ENCODE measurements around the gene ADRB1. TPM values are rescaled to one million over a fixed set of nuclear protein-coding genes. Genes with fewer than 3 reads are reported as not detected.

The ADRB1 gene
- total RNA-seq, 1 donor from 2014 or later, result 7.2 TPM

DNA sequence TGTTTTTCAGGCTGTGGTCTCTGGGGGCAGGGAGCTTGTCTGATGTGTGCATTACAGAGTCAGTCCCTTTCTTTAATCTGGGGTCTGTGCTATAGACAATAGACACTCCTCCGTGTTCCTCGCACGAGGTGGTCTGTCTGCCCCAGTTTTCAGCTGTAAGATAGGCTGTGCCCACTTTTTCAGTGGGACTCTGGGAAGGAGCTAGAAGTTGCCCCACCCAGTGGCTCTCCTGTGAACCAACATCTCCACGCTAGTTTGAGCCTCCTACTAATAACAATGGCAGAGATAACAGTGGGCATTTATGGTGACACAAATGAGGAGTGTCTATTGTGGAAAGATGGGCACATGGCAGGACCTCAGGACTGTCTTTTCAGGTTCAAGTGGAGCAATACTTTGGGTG is 44.0 kb downstream of the ADRB1 start:
- peak in 1 of 2 donors; percentile 9 for DNase-seq (ENCODE audit: low read depth in 2 of 2)

DNA sequence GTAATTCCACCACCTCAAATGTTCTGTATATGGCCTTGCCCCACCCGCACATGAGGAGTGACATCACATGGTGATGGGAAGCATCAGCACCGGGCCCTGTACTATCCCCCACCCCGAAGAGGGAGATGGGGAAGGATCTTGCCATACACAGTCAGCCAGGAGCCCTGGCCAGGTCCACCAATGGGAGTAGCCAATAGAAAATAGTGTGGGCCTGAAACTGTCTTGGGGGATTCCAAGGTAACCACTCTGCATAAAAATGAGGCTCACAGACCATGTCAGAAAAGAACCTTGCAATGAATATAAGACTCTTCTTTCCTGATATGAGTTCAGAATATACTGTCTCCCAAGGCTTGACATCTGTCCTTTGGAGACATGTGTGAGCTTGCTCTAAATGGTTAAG is 51.1 kb downstream of the ADRB1 start:
- DNase-seq (ENCODE audit: low read depth in 2 of 2), result no peak

DNA sequence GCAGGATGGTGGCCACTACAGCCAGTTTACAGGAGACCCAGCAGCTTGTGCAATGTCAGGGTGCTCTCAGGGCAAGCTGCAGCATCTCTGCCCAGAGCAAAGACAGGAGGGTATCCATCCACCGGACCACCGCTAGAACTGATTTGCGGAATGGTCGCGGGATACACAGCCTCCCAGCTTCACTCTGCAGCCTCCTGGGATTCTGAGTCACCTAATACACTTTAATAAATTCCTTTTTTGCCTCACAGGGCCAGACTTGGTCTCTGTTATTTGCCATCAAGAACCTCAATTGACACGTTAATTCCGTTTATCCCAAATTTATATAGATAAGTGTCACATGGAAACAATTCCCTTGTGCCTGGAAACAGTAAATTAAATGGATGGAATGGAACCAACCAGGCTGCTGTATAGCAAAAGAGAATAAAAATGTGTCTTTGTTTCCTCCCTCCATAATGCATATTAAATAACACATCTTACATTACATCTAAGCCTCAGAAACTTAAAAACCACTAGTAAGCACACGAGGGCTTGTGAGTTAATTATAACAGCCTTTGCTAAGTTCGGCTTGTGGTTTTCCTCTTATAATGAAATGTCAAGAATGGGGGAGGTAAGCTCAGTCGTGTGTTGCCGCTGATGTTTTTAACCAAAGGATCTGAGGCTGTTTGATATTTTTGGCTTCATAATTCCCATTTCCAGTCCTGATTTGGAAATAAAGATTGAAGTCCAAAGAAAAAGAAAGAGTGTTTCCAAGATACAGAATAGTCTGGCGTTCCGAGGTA is 52.1 kb downstream of the ADRB1 start:
- DNase-seq (ENCODE audit: low read depth in 2 of 2), result no peak

Other genes starting within 250 kb of the ADRB1 start
- 5.6 and 5.9 TPM in 2 replicates for gene DCLRE1A, start 189.8 kb upstream of the ADRB1 start, total RNA-seq
- 11.4 and 13.7 TPM in 2 replicates for gene NHLRC2, start 189.2 kb upstream of the ADRB1 start, total RNA-seq
- 9.0 and 9.1 TPM in 2 replicates for gene CCDC186, start 130.3 kb downstream of the ADRB1 start, total RNA-seq
- gene TDRD1, start 135.5 kb downstream of the ADRB1 start, total RNA-seq, result not detected in 2 replicates
- not detected in 2 replicates for gene VWA2, start 195.4 kb downstream of the ADRB1 start, total RNA-seq

Data from dermis microvascular lymphatic vessel endothelial cell (primary cell).